Activated B cell treated with CpG ODN at 0.5 μM for 24 hours (primary cell): ENCODE results near the gene PCNX4. TPM values are rescaled to one million over a fixed set of nuclear protein-coding genes. Genes with fewer than 3 reads are reported as not detected.

Experiments
- ATAC-seq: fragments of 200-7000 bp; cut with Tn5 transposase; one replicate; pipeline ENCODE4 v1.10.0; 2021; ENCODE audit warnings: low read depth, mild to moderate bottlenecking, moderate library complexity
- CTCF ChIA-PET: fragments of 350-600 bp; sonication (Branson Sonifier 250); formaldehyde crosslinking; loops from one replicate; lab custom pipeline; 2021; ENCODE audit warnings: antibody characterized with exemption; lab: Charles Lee
- POLR2A ChIA-PET: fragments of 350-600 bp; sonication (Branson Sonifier 250); formaldehyde crosslinking; loops from one replicate; lab custom pipeline; 2021; ENCODE audit warnings: antibody characterized with exemption; lab: Charles Lee
- DNase-seq: peaks from one replicate; pipeline ENCODE4 v3.0.0; 2022
- H3K27ac Mint-ChIP-seq: one replicate; pipeline ENCODE4 v1.8.0; 2020; ENCODE audit warnings: mixed read lengths
- H3K27me3 Mint-ChIP-seq: one replicate; pipeline ENCODE4 v1.8.0; 2021; ENCODE audit warnings: mixed read lengths
- H3K36me3 Mint-ChIP-seq: one replicate; pipeline ENCODE4 v1.8.0; 2021; ENCODE audit warnings: low read depth, mixed read lengths
- H3K4me1 Mint-ChIP-seq: one replicate; pipeline ENCODE4 v1.8.0; 2021; ENCODE audit warnings: mixed read lengths
- H3K4me3 Mint-ChIP-seq: one replicate; pipeline ENCODE4 v1.8.0; 2020; ENCODE audit warnings: mild to moderate bottlenecking, mixed read lengths
- H3K9me3 Mint-ChIP-seq: one replicate; pipeline ENCODE4 v1.8.0; 2020; ENCODE audit warnings: mixed read lengths
- intact Hi-C: fragments of 100-400 bp; cut with micrococcal nuclease; formaldehyde crosslinking; loops from one replicate; pipeline ENCODE4 v1.15.1; 2024
- total RNA-seq: library from RNA; stranded (reverse); gene quantifications from 2 replicates; pipeline ENCODE4 v1.2.3, GENCODE V29; 2022
- TF ChIP-seq, protein P1 (sequence below): fragments of 200-600 bp; IDR thresholded peaks from one replicate; pipeline ENCODE4 v1.8.0; 2022; ENCODE audit warnings: antibody characterized with exemption, mild to moderate bottlenecking

PCNX4 gene
- total RNA-seq, 1 donor from 2014 or later = 41.4 TPM

DNA sequence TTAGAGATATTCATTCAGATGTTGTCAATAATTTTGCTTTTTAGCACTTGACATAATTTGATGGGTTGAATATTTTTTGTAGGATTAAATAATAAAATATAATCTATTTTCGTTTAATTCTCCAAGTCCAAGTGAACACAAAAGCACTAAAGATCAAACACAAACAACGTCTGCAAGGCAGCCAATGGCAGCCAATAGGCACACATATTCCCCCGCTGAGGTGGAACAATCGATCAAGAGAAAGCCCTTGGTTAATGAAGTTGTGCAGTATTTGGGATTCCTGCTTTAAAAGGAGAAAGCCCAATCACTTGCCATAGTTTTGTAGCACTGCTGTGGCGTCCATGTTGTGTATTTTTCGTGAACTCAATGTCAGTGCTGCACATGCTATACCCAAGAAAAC lies 72.0 kb downstream of the PCNX4 start:
- peaks cover 31% of the 10 kb centered on the region for H3K36me3 Mint-ChIP-seq
- ATAC-seq (no peak), DNase-seq (no peak)
- no peaks in the 10 kb centered on the region for H3K27me3 Mint-ChIP-seq
- H3K9me3 Mint-ChIP-seq = no peaks in the 10 kb centered on the region
- POLR2A ChIA-PET = interaction anchor here (0.6 to 3.8 kb wide), 4 partner anchors 12 to 1737 kb away, joined by 4 to 57 read pairs (median 7); partner anchors contain the start of gene PPM1A
- no peak overlapping the region for H3K27ac Mint-ChIP-seq
- CTCF ChIA-PET = interaction anchor here (3.0 kb wide), 1 partner anchor 19 kb away, joined by 28 read pairs; no protein-coding TSS in a partner anchor
- TF ChIP-seq, protein P1, sequence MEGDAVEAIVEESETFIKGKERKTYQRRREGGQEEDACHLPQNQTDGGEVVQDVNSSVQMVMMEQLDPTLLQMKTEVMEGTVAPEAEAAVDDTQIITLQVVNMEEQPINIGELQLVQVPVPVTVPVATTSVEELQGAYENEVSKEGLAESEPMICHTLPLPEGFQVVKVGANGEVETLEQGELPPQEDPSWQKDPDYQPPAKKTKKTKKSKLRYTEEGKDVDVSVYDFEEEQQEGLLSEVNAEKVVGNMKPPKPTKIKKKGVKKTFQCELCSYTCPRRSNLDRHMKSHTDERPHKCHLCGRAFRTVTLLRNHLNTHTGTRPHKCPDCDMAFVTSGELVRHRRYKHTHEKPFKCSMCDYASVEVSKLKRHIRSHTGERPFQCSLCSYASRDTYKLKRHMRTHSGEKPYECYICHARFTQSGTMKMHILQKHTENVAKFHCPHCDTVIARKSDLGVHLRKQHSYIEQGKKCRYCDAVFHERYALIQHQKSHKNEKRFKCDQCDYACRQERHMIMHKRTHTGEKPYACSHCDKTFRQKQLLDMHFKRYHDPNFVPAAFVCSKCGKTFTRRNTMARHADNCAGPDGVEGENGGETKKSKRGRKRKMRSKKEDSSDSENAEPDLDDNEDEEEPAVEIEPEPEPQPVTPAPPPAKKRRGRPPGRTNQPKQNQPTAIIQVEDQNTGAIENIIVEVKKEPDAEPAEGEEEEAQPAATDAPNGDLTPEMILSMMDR = no peak
- peaks cover 49% of the 10 kb centered on the region for H3K4me1 Mint-ChIP-seq
- intact Hi-C loops = loop anchor here (1.0 to 2.0 kb wide), 2 partner anchors 167 to 975 kb away; partner anchors contain the start of gene DAAM1
- H3K4me3 Mint-ChIP-seq = peak overlapping the region; percentile 99

DNA sequence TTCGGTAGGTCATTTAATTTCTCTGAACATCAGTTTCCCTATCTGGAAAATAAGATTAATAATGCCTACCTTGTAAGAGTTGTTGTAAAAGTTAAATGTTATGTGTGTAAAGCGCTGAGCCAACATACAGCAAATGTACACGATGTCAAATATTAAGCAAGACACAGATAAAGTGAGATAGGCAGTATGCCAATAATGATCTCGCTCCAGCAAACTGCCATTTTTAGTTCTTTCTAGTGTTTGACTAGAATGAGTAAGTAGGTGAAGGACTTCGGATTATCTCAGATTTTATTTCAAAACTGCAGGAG lies 72.6 kb downstream of the PCNX4 start:
- TF ChIP-seq, protein P1 = no peak
- H3K4me3 Mint-ChIP-seq = peak overlapping the region; percentile 99
- no peak for DNase-seq
- intact Hi-C loops = loop anchor here (1.0 to 2.0 kb wide), 2 partner anchors 166 to 976 kb away; partner anchors contain the start of gene DAAM1
- H3K36me3 Mint-ChIP-seq = peaks cover 28% of the 10 kb centered on the region
- CTCF ChIA-PET = interaction anchor here (0.8 to 3.0 kb wide), 4 partner anchors 13 to 99 kb away, joined by 3 to 28 read pairs (median 7); no protein-coding TSS in a partner anchor
- ATAC-seq = peak; percentile 1
- no peaks in the 10 kb centered on the region for H3K27me3 Mint-ChIP-seq
- peaks cover 43% of the 10 kb centered on the region for H3K4me1 Mint-ChIP-seq
- POLR2A ChIA-PET = interaction anchor here (0.6 to 3.8 kb wide), 8 partner anchors 13 to 1737 kb away, joined by 3 to 57 read pairs (median 6); partner anchors contain the start of genes JKAMP, KIAA0586, L3HYPDH and PCNX4
- H3K9me3 Mint-ChIP-seq = no peaks in the 10 kb centered on the region
- peak overlapping the region; percentile 99 for H3K27ac Mint-ChIP-seq

DNA sequence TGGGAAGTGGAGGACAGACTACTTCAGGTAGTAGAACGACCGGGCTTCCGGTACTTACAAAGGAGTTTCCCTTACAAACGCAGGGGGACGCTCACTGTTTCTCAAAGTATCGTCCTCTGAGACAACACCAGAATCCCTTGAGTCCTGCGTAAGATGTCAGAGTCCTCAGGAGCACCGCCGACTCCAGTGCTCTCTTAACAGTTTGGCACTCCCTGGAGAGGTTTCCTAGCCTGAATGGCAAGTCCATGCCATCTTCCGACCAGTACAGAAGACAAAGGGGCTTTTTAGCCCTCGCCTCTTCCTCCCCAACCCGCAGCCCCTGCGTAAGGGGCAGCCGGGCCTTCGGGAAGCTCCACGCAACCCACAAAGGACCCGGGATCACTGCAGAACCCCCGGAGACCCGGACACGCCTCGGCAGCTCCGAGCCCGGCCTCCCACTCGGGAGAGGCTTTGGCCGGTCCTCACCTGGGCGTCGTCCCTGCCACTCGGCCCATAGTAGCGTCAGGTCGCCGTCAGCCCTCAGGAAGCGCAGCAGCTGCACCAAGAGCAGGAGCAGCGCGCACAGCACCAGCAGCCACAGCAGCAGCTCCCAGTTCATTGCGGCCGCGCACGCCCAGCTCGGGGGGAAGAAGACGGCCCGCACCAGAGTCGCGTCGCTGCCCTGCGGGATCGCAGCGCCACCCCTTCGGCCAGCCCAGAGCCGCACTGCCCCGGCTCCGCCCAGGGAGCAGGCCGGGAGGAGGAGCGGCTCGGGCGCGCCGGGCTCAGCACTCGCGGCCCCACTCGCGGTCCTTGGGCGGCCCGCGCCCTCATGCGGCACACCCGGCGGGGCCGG lies 73.2 kb downstream of the PCNX4 start, which contains the start of gene DHRS7:
Gene DHRS7, minus strand, starts transcription at position 687 of the 835 bp plus-strand sequence. Its CDS starts 89 bp downstream, at position 598.
- peak; percentile 70 for DNase-seq
- Mint-ChIP-seq H3K27me3 (no peaks in the 10 kb centered on the region), H3K27ac (peak within 1 kb of the TSS; percentile 99), H3K4me3 (peak within 1 kb of the TSS; percentile 99), H3K4me1 (peaks cover 39% of the 10 kb centered on the region), H3K9me3 (no peaks in the 10 kb centered on the region), H3K36me3 (peaks cover 23% of the 10 kb centered on the region)
- intact Hi-C loops = loop anchor here (1.0 to 5.0 kb wide), 10 partner anchors 14 to 977 kb away; partner anchors contain the start of genes DAAM1, JKAMP, L3HYPDH and PCNX4
- TF ChIP-seq, protein P1 = no peak
- ChIA-PET CTCF (interaction anchor here (0.6 to 3.0 kb wide), 12 partner anchors 12 to 681 kb away, joined by 3 to 28 read pairs (median 4); partner anchors contain the start of genes JKAMP and L3HYPDH), POLR2A (interaction anchor here (0.6 to 3.8 kb wide), 15 partner anchors 10 to 1738 kb away, joined by 3 to 57 read pairs (median 5); partner anchors contain the start of genes JKAMP, KIAA0586, L3HYPDH and PCNX4)
- ATAC-seq = peak; percentile 88

DNA sequence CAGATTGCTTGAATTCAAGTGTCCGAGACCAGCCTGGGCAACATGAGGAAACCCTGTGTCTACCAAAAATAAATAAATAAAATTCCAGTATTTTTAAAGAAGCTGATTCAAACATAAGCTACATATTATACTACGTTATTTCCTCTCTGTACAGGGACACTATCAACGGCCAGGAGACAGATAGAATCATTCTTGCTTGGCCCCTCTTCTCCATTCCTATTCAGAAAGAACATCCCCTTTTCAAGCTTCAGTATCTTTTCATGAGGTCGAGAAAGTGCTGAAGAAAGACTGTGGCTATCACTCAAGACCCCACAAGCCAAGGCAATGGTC lies 73.8 kb downstream of the PCNX4 start:
- intact Hi-C loops = loop anchor here (1.0 to 5.0 kb wide), 9 partner anchors 14 to 816 kb away; partner anchors contain the start of genes JKAMP, L3HYPDH, PCNX4 and SLC38A6
- Mint-ChIP-seq H3K9me3 (no peaks in the 10 kb centered on the region), H3K4me1 (peaks cover 39% of the 10 kb centered on the region), H3K27me3 (no peaks in the 10 kb centered on the region), H3K36me3 (peaks cover 23% of the 10 kb centered on the region), H3K4me3 (peak overlapping the region; percentile 99), H3K27ac (peak overlapping the region; percentile 97)
- ChIA-PET POLR2A (interaction anchor here (0.6 to 3.8 kb wide), 15 partner anchors 9 to 1738 kb away, joined by 3 to 57 read pairs (median 5); partner anchors contain the start of genes JKAMP, KIAA0586, L3HYPDH and PCNX4), CTCF (interaction anchor here (0.6 to 3.0 kb wide), 11 partner anchors 11 to 681 kb away, joined by 3 to 28 read pairs (median 4); partner anchors contain the start of genes JKAMP and L3HYPDH)
- ATAC-seq = peak; percentile 10
- DNase-seq = no peak
- TF ChIP-seq, protein P1 = no peak
